ENCODE results near the gene STAT1. TPM values are rescaled to one million over a fixed set of nuclear protein-coding genes. Genes with fewer than 3 reads are reported as not detected.
A peak's percentile ranks its signal among the peaks of the same experiment; 100 is the strongest.

STAT1 gene
- total RNA-seq, 1 donor from 2014 or later: 13.0 TPM

- H3K9me3 ChIP-seq: no peaks in the 10 kb centered on the region
- H3K27me3 ChIP-seq: no peaks in the 10 kb centered on the region
- H3K4me3 ChIP-seq: no peak overlapping the region
- H3K4me1 ChIP-seq: peaks cover 3 to 13% of the 10 kb centered on the region in 2 donors
- H3K27ac ChIP-seq: no peak overlapping the region
- no peaks in the 10 kb centered on the region for H3K36me3 ChIP-seq
- TF ChIP-seq, protein P1, sequence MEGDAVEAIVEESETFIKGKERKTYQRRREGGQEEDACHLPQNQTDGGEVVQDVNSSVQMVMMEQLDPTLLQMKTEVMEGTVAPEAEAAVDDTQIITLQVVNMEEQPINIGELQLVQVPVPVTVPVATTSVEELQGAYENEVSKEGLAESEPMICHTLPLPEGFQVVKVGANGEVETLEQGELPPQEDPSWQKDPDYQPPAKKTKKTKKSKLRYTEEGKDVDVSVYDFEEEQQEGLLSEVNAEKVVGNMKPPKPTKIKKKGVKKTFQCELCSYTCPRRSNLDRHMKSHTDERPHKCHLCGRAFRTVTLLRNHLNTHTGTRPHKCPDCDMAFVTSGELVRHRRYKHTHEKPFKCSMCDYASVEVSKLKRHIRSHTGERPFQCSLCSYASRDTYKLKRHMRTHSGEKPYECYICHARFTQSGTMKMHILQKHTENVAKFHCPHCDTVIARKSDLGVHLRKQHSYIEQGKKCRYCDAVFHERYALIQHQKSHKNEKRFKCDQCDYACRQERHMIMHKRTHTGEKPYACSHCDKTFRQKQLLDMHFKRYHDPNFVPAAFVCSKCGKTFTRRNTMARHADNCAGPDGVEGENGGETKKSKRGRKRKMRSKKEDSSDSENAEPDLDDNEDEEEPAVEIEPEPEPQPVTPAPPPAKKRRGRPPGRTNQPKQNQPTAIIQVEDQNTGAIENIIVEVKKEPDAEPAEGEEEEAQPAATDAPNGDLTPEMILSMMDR (IDR thresholded peaks at IDR 0.05): no peak
- DNase-seq (ENCODE audit: low spot score in 2 of 2): no peak
- intact Hi-C loops (cut with DNase I): loop anchor here (10.0 kb wide), 2 partner anchors 481 to 701 kb away; partner anchors contain the start of genes HIBCH and NEMP2
Observed at GRCh38 chr2:191015831-191016230, 1.9 kb upstream of the STAT1 start.

DNA sequence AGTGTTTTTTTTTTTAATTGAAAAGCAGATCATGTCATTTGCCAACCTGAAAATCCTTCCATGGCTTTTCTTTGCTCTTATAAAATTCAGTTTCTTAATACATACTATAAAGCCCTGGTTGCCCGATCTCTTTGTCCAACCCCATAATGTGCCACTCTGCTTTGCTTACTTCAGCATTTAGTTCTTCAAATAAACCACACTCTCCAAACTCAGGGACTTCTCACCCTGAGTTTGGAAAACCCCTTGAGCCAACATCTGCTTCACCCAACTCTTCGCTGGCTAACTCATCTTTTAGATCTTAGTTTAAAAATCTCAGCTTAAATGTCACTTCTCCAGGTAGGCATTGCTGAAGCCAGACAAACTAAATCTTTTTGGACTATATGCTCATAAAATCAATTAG lies 1.3 kb upstream of the STAT1 start:
- H3K4me1 ChIP-seq: peaks cover 3 to 14% of the 10 kb centered on the region in 2 donors
- no peak overlapping the region for H3K27ac ChIP-seq
- no peak overlapping the region for H3K4me3 ChIP-seq
- no peaks in the 10 kb centered on the region for H3K27me3 ChIP-seq
- no peak for DNase-seq (ENCODE audit: low spot score in 2 of 2)
- intact Hi-C loops (cut with DNase I): loop anchor here (10.0 kb wide), 2 partner anchors 480 to 700 kb away; partner anchors contain the start of genes HIBCH and NEMP2
- H3K36me3 ChIP-seq: no peaks in the 10 kb centered on the region
- no peaks in the 10 kb centered on the region for H3K9me3 ChIP-seq
- TF ChIP-seq, protein P1 (IDR thresholded peaks at IDR 0.05): no peak

DNA sequence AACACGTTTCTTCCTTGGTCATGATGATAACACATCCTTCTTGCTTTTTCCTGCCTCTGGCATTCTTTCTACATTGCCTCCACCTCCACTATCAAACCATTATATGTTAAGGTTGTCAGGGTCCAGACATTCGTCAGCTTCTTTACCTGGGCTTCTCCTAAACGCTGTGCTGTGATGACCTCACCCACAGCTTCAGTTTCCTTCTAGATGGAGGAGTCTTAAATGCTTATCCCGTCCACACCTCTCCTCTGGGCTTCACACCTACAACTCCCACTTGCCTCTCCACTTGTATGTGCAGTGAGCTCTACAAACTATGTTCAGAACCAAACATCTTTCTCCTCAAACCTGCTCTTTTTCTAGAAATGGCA lies 666 bp upstream of the STAT1 start:
- DNase-seq (ENCODE audit: low spot score in 2 of 2): no peak
- Histone ChIP-seq H3K27me3 (no peaks in the 10 kb centered on the region), H3K4me3 (peak overlapping the region; percentile 84 to 93), H3K4me1 (peaks cover 3 to 14% of the 10 kb centered on the region in 2 donors), H3K36me3 (peaks cover 0 to 2% of the 10 kb centered on the region in 2 donors), H3K9me3 (no peaks in the 10 kb centered on the region), H3K27ac (peak overlapping the region; percentile 91 to 93)
- TF ChIP-seq, protein P1 (IDR thresholded peaks at IDR 0.05): no peak
- intact Hi-C loops (cut with DNase I): loop anchor here (10.0 kb wide), 2 partner anchors 480 to 700 kb away; partner anchors contain the start of genes HIBCH and NEMP2

- intact Hi-C loops (cut with DNase I): loop anchor here (10.0 kb wide), 2 partner anchors 479 to 699 kb away; partner anchors contain the start of genes HIBCH and NEMP2
- peak overlapping the region; percentile 91 to 93 for H3K27ac ChIP-seq
- TF ChIP-seq, protein P1 (IDR thresholded peaks at IDR 0.05): peak in 1 of 3 experiments; percentile 19
Observed at GRCh38 chr2:191013682-191013931, 364 bp downstream of the STAT1 start.

GRCh38 chr2:191012845-191013681 lies 908 bp downstream of the STAT1 start:
- H3K4me1 ChIP-seq: peaks cover 3 to 14% of the 10 kb centered on the region in 2 donors
- TF ChIP-seq, protein P1 (IDR thresholded peaks at IDR 0.05): no peak
- H3K36me3 ChIP-seq: peaks cover 0 to 10% of the 10 kb centered on the region in 2 donors
- H3K27ac ChIP-seq: peak overlapping the region; percentile 91 to 93
- DNase-seq (ENCODE audit: low spot score in 2 of 2): no peak
- no peaks in the 10 kb centered on the region for H3K27me3 ChIP-seq
- H3K9me3 ChIP-seq: no peaks in the 10 kb centered on the region
- peak overlapping the region; percentile 84 to 93 for H3K4me3 ChIP-seq
- intact Hi-C loops (cut with DNase I): loop anchor here (10.0 kb wide), 2 partner anchors 478 to 698 kb away; partner anchors contain the start of genes HIBCH and NEMP2

More at GRCh38 chr2:191013682-191013931, 364 bp downstream of the STAT1 start:
- Histone ChIP-seq H3K4me1 (peaks cover 3 to 14% of the 10 kb centered on the region in 2 donors), H3K9me3 (no peaks in the 10 kb centered on the region), H3K36me3 (peaks cover 0 to 5% of the 10 kb centered on the region in 2 donors), H3K4me3 (peak overlapping the region; percentile 84 to 93), H3K27me3 (no peaks in the 10 kb centered on the region)
- no peak for DNase-seq (ENCODE audit: low spot score in 2 of 2)

All from ascending aorta (tissue), 2 donors.